GM21825 (cell line): ENCODE data around the gene ACTG1.

ENCODE experiments used
- ATAC-seq: cut with Tn5 transposase; IDR thresholded peaks from one replicate; pipeline ENCODE4 v1.9.1; 2021; ENCODE audit warnings: mild to moderate bottlenecking, moderate library complexity; ENCODE audit not compliant: unreplicated experiment

The ACTG1 gene

GRCh38 chr17:81518113-81518784 lies 5.7 kb upstream of the ACTG1 start:
- no peak for ATAC-seq

GRCh38 chr17:81517339-81518112 lies 4.9 kb upstream of the ACTG1 start:
- ATAC-seq, result peak; percentile 30

DNA sequence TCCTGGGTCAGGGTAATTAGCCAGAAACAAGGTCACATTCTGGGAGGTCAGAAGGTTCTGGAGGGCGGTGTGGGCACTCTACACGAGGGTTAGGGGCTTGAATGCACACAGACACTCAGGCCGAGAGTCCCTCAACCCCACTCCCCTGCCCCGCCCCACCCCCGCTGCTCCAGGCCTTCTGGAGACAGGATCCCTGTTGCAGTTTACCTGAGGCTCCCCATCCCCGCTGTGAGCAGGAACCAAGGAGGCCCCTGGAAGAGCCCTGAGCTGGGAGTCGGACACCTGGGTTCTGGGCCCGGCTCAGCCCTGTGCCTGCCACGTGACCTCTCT lies 4.4 kb upstream of the ACTG1 start:
- ATAC-seq, result no peak

GRCh38 chr17:81516439-81516838 lies 3.8 kb upstream of the ACTG1 start:
- no peak for ATAC-seq

GRCh38 chr17:81515530-81516041 lies 3.0 kb upstream of the ACTG1 start:
- no peak for ATAC-seq

DNA sequence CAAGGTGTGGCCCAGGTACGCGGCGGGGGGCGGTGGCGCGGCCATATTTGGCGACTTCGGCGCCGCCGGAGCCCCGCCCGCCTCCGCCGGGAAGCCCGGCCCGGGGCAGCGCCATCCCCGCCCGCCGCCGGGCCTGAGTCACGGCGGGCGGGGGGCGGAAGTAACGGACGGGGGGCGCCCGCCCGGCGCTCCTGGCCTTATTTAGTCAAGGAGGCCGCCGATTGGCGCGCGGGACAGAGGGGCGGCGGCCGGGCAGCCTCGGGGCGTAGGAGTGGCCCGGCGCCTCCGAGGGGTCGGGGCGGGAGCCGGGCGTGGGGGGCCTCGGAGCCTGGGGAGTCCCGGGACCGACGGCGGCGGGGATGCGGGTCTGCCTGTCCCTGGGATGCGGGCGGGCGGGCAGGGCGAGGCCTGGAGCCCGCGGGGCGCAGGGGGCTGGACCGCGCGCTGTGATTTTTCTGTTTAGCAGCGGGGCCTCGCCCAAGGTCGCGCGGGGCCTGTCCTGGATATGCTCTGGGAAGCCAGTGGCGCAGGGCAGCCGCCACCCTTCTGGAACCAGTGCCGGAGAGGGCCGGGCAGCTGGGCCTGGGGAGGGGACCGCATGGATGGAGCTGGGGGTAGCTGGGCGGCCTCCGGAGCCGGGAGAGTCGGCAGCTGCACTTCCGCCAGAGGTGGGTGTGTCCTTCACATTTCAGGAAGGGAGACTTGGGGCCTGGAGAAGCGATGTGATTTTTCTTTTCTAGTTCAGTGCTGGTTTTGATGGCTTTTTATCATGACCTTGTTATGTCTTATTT lies 2.3 kb upstream of the ACTG1 start:
- peak; percentile 11 for ATAC-seq

GRCh38 chr17:81514489-81514738 lies 1.8 kb upstream of the ACTG1 start:
- no peak for ATAC-seq

DNA sequence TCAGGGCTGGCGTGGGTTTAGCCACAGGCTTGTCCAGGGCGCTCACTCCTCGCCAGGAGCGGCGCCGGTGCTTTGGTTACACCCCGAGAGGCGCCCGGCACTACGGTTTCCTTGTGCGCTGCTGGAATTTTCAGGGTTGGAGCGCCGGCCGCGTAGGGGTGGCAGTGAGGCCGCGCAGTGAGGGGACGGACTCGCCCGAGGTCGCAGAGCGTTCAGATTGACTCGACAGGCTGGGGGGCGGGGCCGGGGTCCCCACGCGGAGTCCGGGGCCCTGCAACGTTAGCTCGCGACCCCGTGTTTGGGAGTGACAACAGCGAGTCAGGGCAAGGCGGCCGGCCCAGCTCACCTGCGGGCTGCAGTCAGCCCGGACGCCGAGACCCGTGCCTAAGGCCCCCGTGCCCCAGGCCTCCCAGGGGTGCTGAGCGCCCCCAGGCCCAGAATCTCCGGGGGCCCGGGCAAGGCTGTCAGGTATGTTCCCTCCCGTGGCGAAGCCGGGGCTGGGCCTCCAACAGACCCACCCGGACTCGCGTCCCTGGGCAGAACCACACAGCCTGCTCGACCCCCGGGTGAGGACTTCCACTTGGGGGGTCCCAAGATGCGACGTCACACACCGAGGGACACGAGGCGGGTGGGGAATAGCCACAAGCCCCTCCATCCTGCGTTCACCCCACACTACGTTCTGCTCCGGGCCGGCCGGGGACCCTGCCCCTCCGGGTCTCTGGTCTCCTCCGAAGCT lies 1.3 kb upstream of the ACTG1 start:
- no peak for ATAC-seq

- peak; percentile 2 for ATAC-seq
Observed at GRCh38 chr17:81513372-81513752, 763 bp upstream of the ACTG1 start.

DNA sequence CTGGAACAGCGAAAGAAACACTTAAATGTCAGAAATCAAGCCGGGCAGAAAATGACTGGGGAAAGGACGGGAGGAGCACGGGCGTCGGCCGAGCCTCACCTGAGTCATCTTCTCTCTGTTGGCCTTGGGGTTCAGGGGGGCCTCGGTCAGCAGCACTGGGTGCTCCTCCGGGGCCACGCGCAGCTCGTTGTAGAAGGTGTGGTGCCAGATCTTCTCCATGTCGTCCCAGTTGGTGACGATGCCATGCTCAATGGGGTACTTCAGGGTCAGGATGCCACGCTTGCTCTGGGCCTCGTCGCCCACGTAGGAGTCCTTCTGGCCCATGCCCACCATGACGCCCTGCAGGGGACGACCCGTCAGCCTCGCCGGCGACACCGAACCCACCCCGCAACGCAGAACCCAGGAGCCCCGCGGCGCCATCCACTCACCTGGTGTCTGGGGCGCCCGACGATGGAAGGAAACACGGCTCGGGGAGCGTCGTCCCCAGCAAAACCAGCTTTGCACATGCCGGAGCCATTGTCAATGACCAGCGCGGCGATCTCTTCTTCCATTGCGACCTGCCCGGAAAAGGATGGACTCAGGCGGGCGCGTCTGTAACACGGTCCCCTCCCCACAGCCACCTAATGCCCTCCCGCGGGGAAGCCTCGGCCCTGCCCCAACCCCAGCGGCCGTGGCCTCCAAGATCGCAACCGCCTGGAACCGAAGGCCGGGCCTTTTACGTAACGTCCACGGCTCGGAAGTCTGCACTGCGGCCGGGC lies 616 bp downstream of the ACTG1 start:
- ATAC-seq, result peak; percentile 0

DNA sequence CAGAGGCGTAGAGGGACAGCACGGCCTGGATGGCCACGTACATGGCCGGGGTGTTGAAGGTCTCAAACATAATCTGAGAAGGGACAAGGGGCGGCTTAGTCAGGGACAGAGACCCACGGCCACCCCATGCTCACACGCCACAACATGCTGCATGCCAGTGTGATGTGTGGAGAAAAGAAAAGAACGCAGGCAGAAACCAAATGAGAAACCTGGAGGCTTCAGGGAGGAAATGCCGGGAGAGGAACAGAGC lies 1.1 kb downstream of the ACTG1 start:
- no peak for ATAC-seq

DNA sequence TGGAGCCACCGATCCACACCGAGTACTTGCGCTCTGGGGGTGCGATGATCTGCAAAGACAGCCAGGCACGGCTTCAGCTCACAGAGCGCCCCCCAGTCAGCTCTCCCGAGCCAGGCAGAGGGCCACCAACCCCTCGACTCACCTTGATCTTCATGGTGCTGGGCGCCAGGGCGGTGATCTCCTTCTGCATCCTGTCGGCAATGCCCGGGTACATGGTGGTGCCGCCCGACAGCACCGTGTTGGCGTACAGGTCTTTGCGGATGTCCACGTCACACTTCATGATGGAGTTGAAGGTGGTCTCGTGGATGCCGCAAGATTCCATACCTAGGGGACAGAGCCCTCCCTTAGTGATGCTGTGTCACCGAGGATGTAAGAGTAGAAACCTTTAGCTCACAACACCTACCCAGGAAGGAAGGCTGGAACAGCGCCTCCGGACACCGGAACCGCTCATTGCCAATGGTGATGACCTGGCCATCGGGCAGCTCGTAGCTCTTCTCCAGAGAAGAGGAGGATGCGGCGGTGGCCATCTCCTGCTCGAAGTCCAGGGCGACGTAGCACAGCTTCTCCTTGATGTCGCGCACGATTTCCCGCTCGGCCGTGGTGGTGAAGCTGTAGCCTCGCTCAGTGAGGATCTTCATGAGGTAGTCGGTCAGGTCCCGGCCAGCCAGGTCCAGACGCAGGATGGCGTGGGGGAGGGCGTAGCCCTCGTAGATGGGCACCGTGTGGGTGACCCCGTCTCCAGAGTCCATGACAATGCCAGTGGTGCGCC lies 1.6 kb downstream of the ACTG1 start:
- ATAC-seq, result no peak

GRCh38 chr17:81509972-81510784 lies 2.4 kb downstream of the ACTG1 start:
- no peak for ATAC-seq

- no peak for ATAC-seq
Observed at GRCh38 chr17:81509207-81509971, 3.2 kb downstream of the ACTG1 start.

GRCh38 chr17:81508639-81509206 lies 3.9 kb downstream of the ACTG1 start:
- ATAC-seq, result no peak

GRCh38 chr17:81503619-81504018 lies 9.0 kb downstream of the ACTG1 start:
- no peak for ATAC-seq

DNA sequence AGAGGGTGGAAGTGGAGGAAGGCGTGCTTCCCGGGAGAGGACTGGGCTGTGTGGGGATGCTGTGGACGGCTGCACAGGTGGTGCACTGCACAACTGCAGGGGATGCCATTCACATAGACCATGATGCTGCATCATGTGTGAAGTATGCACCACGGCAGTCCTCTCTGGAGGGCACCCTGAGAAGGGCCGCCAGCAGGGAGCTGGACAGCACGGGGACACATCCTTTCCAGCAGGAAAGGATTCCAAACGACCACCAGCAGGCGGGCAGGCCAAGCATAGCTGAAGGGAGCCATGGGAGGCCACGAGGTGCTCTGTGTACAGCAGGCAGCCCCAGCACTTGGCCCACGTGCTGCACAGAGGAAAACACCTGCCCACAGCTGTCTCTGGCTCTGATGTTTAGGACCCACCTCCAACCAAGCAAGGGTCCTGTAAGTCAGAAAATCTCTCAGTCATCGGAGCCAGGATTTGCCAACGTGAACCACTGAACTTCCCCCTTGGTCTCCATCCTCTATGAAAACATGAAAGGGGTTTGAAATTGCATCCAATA lies 10.1 kb downstream of the ACTG1 start:
- no peak for ATAC-seq

- no peak for ATAC-seq
Observed at GRCh38 chr17:81500047-81500446, 12.6 kb downstream of the ACTG1 start.
